NCI-H510A (cell line): Measurements from ENCODE around the gene KIF18A.
"Not testable (repeated sequence)": the region's sequence is repeated elsewhere in the genome, so short reads cannot be mapped to it uniquely, and the experiment has no call there.

Source experiments
- DNase-seq: peaks from one replicate; lab custom pipeline; 2025; lab: John Stamatoyannopoulos, UW

KIF18A gene

DNA sequence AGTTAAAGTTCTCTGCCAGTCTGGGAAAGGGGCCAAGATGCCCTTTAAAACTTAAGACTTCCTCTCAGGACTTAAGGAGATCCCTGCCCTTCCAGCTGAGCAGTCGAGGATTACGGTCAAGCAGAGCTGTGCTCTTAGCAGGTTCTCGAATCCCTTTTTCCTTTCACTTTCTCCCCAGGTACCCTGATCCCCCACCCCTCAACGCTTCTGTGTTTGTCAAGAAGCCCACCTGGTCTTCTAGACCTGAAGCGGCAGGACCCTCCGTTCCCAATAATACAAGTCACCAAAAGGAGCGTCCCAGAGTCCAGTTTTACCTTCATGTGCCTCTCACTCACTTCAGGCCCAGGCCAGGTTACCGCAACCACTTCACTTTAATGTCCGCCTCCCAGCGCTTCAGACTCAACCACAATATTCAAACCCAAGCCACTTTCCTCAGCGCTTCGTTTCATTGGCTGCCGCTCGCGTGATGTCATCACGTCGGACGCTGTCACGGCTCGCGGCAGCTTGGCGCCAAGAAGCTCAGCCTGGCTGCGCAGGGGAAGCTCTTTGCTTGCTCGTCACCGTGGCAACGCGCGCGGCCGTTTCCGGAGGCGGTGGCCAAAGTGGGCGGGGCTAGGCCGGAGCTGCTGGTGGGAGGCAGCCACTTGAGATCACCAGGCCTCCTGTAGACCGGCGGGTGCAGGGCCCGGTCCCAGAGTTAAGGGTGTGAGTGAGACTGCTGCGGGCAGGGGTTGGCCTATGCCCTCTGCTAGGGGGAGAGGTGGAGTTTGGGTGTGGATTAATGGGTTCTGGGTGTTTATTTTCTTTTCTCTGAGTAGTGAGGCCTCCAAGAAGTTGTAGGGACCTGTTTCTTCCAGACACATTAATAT, at the start of gene KIF18A, which contains the start of gene METTL15:
Gene KIF18A (minus strand): TSS at position 407 of the 869 bp plus-strand sequence. CDS start 10,209 bp downstream, outside the sequence.
Gene METTL15 (plus strand): TSS at position 639 of the 869 bp plus-strand sequence. CDS start 4,947 bp downstream, outside the sequence.
- peak; percentile 93 for DNase-seq

DNA sequence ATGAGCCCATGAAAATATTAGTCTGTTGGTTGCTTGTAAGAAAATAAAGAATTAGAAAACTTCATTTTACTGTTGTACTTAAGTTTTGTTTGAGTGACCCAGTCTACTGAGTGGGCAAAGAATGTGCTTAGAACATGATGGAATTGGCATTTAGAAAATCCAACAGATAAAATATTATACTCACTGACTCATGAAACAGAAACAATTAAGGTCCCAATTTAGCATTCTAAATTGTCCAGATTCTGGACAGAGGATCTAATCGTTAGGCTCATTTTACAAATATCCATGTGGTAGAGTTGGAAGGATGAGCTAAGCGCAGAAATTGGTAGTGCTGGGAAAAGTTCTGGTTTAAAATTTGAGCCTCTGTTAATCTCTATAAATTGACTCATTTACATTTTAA, 45.6 kb upstream of the KIF18A start:
- DNase-seq, result no peak

DNA sequence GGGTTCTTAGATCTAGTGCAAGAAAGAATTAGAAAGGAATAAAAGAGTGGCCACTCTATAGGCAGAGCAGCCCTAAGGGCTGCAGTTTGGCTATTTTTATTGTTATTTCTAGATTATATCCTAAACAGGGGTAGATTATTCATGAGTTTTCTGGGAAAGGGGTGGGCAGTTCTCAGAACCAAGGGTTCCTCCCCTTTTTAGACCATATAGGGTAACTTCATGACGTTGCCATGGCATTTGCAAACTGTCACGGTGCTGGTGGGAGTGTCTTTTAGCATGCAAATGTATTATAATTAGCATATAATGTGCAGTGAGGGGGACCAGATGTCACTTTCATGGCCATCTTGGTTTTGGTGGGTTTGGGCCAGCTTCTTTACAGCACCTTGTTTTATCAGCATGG, 44.8 kb upstream of the KIF18A start:
- DNase-seq, result no peak

DNA sequence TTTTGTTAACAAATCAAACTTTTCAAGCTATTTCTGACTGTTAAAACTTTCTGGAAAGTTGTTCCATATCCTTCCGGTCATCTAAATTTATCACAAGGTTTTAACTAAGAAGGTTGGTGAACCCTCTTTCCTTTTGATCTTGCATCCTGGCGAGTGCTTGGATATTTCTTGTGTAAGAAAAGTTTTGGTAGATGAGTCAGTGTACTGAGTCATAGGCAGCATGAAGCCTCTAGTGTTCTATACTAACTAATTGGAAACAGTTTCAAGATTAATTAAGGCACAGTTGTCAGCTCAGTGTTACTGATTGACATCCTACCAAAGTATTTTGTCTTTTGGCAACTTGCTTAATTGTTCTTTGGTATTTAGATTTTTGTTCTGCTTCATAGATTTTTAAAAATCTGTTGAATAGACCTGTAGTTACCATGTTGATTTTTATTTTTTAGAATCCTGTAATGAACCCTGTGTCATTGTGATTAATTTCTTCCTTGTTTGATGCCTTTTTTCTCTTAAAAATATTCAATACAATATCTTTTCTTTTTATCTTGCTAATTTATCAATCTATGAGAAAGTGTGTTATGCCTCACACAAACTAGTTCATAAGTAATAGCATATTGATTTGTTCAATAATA, 38.3 kb upstream of the KIF18A start:
- DNase-seq, result no peak

DNA sequence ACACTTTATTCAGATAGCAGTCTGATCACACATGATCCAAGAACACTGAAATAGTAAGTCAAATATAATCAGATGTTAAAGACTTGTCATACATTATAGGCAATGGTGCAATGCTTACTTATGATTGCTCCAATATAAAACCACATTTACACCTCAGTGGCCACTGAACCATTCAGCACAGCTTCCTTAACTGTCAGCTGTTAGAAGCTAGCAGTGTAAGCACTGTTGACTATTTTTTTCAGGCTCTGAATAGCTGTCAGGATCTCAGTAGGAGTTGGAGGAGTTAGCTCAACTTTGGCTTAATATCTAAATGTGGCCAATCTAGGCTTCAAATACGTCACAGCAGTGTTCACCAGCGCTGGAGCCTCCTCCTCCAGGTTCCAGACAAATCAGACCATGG, 36.9 kb upstream of the KIF18A start:
- DNase-seq, result no peak

DNA sequence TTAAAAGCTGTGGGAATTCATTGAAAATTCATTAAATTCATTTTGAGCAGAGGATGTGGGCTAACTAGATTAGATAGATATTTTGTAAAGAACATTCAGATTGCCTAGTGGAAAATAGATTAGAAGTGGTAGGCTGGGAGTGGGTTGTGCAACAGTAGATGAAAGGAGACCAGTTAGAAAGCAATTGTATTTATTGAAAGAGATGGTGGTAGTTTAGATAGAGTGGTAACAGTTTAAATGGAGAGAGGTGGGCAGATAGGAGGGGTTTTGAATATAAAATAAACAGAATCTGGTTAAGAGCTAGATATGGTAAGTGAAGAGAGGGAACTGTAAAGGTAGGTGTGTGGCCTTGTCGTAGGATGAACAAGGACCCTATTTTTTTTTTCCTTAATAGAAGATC, 34.8 kb upstream of the KIF18A start:
- DNase-seq, result no peak

DNA sequence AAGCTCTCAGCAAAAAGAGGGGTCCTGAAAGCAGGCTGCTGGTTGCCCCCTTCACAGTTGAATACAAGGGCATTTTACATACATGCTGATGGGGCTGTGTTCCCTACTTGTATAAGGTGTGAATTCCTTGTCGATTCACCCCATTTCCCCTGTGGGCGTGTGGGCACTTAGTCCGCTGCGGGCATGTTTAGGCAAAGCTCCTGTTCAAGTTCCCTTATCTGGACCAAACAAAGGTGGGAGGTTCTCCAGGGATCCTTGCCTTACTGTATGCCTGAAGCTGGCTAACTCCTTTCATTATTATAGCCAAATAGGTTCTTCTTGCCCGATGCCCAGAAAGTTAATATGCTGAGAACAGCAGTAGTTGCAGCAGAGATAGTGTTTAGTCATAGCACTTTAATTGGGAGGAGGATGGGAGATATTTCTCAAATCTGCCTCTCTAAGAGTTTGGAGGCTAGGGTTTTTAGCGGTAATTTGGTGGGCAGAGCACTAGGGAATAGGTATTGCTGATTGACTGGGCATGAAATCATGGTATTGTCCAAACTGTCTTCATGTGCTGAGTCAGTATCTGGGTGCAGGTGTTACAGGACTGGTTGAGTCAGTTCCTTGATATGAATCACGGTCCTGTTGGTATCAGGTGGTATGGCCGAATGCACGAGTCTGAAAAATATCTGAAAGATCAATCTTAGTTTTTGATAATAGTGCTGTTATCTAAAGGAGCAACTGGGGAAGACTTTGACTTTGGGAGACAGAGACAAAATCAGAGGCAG, 32.9 kb upstream of the KIF18A start:
- no peak for DNase-seq

DNA sequence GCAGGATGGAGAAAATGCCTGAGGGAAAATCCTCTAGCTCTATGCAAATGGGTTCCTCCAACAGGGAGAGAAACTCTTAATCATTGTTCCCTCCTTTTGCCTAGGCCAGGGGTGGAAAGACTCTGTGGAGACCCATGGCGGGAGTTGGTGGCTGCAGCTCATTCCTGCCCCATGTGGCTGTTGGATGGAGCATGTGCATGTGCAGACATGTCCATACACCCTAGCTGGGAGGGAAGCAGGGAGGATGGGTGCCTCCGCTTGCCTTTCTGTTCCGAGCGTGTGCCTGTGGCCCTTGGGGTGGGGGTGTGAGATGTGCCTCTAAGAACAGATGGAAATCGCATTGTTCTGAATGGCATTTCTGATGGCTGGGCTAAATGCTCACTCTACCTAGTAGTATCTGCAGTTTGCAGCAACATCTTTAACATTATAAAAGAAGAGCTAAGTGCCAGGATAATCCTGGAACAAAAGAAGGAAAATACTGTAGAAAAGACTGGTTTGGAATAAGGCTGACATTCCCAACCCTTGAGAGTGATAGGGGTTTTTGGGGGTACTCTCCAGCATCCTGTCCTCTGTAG, 32.0 kb upstream of the KIF18A start:
- no peak for DNase-seq

DNA sequence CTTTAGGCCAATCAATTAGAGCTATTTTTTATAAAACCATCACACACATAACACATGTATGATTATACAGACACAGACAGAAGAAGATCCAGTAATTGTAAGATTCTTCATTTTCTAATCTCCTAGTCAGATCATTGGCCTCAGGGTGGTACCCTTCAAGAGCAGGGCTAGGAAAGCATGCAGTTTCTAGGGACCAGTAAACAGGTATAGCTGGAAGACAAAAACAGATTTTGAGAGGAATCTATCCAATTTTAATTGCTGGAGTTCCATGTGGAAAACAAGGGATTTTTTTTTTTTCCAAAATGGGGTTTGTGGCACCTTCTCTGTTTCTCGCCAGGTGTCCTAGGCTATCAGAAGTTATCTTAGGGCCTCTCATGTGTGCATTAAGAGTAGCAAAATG, 29.9 kb upstream of the KIF18A start:
- DNase-seq, result no peak

DNA sequence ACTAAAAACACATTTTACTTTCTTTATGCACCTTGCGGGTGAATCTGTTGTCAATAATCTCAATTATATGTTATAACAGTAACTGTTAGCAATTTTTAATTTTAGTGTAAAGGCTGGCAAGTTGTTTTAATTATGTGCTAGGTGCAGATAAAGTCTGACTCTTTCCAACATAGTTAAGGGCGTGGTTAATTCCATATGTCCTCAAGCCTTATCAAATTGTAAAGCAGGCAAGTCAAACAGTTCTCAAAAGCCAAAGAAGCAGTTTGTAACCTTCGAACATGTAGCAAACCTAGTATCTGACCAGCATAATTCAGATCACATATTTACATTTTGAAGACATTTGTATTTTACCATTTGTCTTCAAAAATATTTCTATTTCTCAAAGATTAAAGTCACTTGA, 29.4 kb upstream of the KIF18A start:
- DNase-seq, result no peak

DNA sequence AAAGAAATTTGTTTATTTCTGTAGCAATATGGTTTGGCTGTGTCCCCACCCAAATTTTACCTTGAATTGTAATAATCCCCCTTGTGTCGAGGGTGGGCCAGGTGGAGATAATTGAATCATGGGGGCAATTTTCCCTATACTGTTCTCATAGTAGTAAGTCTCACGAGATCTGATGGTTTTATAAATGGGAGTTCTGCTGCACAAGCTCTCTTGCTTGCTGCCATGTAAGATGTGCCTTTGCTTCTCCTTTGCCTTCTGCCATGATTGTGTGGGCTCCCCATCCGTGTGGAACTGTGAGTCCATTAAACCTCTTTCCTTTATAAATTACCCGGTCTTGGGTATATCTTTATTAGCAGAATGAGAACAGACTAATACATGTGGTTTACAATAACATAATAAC, 28.2 kb upstream of the KIF18A start:
- not testable (repeated sequence) for DNase-seq

DNA sequence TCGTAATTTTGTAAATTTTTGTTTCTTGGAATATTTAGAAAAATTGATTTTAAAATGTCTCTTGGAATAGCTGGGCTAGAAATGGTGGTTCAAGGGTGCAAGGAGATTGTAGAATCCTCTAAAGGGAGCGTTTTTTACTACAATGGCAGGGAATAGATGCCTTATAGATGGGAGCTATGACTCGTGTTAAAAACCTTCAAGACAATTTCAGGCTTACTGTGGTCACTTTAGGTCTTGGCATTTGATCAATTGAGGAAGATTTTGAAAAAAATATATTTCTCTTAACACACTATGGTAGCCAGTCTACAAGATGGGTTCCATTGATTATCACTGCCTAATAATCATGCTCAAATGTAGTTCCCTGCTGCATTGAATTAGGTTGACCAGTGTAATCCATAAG, 25.2 kb upstream of the KIF18A start:
- no peak for DNase-seq

DNA sequence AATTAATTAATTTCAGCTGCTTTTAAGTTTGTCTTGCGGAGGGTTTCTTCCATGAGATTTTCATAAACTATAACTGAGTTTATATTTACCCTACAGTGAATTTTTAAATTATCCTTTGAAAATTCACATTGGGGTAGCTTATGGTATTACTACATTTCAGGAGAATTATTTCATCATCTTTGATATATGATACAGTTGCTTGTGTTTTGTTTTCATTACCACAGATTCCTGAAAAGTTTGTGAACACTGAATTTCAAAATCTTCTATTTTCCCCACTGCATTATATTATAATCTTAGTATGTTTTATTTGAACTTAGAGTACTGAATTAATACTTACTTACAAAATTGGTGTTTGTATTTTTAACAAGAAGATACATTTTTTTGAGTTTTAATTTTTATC, 24.6 kb upstream of the KIF18A start:
- no peak for DNase-seq

DNA sequence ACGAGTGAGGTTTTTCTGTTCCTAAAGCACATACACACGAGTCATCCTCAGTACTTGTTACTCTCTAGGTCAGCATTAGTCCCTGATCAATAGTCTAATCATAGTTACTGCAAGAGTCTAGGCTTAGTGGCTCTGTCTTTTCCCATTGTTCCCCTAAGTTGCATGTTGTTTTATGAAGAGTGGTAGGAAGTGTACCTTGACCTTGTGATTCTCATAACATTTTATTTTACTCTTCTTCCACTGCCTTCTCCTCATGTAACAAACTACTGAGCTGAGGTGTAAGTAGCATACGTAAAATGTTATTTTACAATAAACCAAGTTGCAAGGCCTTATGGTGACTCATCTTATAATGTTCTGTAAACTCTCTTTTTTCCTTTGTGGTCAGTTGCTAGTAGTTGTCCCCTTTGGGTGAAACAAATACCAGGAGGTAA, 15.2 kb upstream of the KIF18A start:
- DNase-seq, result no peak

DNA sequence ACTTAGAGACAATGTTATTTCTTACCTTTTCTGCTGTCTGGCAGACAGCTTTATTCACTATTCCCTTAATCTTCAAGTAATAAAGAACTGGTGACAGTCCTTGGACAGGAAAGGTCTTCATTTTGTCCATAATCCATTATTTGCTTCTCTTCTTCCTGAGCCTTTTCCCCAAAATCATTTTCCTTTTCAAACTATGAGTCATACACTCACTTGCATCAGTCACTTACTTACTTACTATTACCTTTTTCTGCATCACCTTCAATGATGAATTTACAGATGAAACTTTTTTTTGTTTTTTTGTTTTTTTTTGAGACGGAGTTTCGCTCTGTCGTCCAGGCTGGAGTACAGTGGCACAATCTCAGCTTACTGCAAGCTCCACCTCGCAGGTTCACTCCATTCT, 9.8 kb upstream of the KIF18A start:
- DNase-seq, result no peak

DNA sequence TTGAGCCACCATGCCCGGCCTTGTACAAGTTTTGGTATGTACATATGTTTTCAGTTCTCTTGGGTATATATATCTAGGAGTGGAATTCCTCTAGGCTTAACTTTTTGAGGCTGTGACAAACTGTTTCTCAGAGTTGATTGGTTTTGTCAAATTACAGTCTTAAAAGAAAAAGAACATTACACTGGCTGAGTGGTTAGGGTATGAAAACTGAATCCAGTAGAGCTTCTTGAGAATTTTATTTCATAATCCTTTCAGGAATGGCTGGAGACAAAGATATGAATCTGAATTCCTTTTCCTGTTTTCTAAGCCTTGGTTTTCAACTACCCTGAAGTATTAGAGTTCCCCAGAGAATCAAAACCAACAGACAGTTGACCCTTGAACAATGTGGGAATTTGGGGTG, 6.8 kb upstream of the KIF18A start:
- no peak for DNase-seq

DNA sequence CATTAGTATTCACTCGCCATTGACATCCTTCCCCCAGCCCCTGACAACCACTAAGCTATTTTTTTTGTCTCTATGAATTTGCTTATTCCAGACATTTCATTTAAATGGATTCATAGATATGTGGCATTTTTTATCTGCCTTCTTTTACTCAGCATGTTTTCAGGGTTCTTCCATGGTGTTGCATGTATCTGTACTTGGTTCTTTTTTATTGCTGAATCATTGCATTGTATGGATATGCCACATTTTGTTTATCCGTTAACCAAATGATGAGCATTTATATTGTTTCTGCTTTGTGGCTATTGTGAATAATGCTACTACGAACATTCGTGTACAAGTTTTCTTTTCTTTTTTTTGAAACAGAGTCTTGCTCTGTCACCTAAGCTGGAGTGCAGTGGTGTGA, 6.2 kb upstream of the KIF18A start:
- no peak for DNase-seq

DNA sequence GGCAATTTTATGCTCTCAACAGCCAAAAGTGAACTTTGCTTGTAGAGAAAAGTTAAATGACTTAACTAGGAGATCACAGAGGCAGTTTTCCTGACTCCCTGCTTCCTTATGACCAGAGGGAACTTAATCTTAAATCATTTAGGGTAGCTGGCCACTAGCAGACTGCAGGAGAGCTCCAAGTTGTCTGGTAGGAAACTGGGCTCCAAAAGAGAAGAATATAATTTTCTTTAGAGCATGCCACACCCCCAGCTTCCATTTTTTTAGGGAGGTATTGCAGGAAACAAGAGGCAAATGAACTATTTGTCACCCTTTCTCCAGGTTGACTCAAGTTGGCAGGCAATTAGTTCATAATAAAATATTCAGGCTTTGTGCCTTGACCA, 2.9 kb upstream of the KIF18A start:
- DNase-seq, result no peak

DNA sequence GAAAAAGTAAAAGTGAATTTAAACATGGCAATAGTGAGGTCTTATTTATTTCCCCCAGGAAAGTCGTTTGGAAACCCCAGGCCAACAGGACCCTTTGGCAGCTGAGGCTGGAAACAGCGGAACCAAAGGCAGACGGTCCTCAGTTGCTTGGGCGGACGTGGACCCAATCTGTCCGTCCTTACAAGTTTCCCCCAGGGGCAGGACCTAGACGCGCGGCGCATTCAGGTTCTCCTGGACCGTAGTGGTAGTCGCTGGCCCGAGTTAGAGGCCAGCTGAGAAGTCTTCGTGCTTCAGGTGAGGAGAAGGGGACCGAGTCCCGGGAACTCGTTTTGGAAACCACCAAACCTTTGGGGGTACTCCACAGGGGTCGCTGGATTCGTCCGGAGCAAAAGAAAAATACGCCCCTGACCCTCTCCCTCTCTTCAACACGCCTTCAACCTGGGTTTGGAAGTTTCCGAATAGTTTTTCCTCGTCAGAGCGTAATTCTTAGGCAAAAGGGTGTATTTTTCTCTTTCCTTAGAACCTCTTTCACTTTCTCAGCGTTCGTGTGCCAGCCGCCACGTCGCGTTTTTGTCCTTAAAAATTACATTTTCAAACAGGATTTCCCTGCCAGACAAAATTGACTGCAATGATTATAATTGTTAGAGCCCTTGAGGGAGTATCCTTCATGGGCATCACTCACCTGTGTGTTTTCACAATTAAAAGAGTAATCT, 2.3 kb upstream of the KIF18A start:
- peak; percentile 32 for DNase-seq

DNA sequence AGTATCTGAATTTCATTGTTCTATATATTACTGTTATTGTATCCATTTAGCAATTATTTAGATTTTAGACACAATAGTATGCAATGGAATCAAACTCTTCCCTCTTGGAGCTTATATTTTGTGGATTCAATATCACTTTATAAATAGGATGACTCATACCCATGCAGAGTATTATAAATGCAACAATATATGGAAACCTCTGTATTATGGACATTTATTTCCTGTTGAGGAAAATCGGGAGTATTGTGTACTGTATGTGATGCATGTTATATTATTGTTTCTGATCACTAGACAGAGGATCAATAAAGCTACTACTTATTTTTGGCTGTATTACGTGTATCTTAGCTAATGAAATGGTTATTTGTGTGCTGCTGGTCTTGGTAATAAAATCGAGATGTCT, 1.0 kb upstream of the KIF18A start:
- DNase-seq, result no peak

DNA sequence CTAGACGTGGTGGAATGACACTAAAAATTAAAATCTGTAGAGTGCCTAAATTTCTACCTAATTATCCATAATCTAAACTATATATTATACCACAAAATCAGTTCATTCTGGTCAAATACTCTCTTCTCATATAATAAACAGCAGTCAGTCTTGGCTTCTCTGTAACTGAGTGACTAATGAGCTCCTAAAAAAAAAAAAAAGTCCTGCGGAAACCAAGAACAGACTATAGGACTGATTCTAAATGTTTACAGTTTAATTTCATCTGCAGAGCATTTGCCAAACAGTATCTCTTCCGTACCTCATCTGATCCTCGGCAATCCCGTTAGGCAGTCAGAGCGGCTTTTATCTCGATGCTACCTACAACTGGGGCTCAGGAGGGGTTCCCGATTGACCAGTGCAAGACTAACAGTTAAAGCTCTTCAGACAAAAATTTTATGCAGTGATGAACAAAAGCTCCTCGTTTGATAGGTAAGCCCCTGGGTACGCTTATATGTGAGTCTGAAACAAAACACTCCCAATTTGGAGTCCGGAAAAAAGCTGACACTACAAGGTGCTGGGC, 686 bp downstream of the KIF18A start:
- DNase-seq, result no peak
